Stimulated activated CD4-positive, alpha-beta T cell treated with anti-CD3 and anti-CD28 coated beads, Interleukin-1b, Interleukin-23, amount 100 ng/mL, for 4 hours (primary cell): Measurements from ENCODE around the gene HTR3C.
"Not testable (repeated sequence)": the region's sequence is repeated elsewhere in the genome, so short reads cannot be mapped to it uniquely, and the experiment has no call there.

Source experiments
- DNase-seq, 2 donors: peaks; one replicate each; pipeline ENCODE4 v3.0.0-alpha.2; 2020; ENCODE audit warnings: low read depth in 2 of 2

Gene HTR3C, protein sequence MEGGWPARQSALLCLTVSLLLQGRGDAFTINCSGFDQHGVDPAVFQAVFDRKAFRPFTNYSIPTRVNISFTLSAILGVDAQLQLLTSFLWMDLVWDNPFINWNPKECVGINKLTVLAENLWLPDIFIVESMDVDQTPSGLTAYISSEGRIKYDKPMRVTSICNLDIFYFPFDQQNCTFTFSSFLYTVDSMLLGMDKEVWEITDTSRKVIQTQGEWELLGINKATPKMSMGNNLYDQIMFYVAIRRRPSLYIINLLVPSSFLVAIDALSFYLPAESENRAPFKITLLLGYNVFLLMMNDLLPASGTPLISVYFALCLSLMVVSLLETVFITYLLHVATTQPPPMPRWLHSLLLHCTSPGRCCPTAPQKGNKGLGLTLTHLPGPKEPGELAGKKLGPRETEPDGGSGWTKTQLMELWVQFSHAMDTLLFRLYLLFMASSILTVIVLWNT

DNA sequence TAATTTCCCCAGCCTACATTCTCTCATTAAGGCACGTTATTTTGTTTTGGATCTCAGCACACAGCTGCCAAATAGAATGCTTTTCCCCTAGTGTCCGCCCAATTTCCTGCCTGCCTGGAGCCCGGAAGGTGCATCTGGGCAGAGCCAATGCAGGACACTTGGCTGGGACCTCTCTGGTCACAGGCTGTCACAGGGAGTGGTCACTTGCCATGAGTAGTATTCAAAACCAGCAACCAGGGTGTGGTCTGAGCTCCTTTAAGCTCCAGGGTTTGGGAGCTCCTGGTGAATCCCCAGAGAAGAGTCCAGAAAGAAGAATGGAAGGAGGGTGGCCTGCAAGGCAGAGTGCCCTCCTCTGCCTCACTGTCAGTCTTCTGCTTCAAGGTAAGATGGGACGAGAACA, at the start of gene HTR3C:
TSS of gene HTR3C (plus strand) at position 281 of the 400 bp plus-strand sequence. CDS start at position 315, 34 bp downstream.
- DNase-seq: no peak

DNA sequence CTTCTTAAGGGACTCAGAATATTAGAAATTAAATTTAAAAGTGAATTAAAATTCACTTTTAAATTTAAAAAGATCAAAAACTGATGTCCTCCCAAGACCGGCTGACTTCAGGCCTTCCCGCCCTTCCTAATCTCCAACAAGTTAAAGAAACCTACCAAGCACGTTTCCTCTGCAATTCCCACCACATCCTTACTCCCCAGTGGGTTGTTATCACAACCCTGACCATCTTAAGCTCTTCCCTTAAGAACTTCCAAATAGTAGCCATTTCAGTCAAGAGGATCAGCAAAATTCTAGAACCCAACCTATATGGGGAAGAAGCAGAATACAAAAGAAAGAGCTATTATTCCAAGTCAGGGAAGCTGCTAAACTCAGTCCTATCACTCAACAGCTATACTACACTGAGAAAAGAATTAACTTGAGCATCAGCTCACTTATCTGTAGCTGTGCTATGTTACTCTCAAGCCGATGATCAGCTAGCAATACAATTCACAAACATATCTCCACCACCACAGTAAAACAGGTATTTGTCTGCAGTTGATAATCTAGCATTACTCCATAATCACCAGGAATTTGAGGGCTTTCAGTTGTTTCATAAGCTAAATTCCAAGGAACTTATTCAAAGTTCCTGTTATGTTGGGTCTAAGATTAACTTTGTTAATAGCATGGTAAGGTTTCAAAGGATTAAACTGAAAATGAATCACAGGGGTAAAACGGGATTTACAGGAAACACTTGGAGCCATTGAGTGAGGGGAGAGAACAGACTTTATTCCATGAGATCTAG, 49.5 kb upstream of the HTR3C start:
- DNase-seq: no peak

DNA sequence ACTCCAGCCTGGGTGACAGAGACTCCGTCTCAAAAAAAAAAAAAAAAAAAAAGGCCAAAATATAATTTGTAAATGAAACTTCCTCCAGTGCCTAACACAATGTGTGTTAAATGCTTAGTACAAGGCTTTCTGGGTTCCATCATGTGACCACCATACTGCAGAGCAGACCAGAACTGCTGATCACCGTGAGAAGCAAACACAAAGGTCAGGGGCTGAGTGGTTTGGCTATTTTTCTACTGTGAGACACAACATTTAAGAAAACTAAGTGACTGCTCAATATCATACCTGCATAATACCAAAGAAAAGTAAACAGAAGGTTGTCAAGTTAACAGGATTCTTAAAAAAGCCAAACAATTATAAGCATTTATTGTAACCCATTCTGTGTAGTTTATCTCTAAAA, 48.4 kb upstream of the HTR3C start:
- DNase-seq: no peak

DNA sequence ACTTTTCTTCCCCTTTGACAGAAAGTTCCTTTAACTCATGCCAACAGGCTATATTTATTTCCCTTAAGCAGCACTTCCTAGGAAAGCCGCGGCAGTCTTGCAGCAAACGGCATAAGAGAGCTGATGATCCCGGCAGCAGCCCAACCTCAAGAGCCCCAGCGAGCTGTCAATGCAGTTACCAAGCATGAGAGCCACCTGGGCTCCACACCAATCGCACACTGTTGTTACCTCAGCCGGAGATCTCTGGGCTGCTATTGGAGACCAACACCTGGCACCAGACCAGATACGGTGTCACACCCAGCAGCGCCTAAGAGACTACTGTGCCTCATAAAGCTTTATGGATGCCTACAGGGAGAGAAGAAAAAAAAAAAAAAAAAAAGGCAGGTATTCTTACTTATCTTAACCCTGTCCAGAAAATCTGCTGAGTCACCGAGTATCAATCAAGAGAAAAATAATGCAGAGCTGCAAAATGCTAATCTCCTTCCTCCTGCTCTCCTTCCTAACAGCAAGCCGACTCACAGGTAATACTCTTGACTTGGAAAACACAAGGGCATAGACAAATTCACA, 46.8 kb upstream of the HTR3C start:
- no peak for DNase-seq

DNA sequence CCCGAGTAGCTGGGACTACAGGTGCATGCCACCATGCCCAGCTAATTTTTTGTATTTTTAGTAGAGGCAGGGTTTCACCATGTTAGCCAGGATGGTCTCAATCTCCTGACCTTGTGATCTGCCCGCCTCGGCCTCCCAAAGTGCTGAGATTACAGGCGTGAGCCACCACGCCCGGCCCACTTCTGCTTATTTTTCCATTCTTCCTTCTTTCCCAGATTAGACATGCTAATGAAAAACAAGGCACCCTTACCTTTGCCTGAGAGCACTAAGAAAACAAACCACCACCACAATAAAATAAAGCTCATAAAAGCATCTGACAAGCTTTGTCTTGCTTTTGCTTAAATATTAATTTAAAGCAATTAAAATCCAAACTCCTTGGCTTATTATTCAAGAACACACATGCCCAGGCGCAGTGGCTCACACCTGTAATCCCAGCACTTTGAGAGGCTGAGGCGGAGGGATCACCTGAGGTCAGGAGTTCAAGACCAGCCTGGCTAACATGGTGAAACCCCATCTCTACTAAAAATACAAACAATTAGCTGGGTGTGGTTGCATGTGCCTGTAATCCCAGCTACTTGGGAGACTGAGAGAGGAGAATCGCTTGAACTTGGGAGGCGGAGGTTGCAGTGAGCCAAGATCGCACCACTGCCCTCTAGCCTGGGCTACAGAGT, 45.6 kb upstream of the HTR3C start:
- not testable (repeated sequence) for DNase-seq

- no peak for DNase-seq
These were observed 44.7 kb upstream of the HTR3C start for GRCh38 chr3:184008161-184008560.

DNA sequence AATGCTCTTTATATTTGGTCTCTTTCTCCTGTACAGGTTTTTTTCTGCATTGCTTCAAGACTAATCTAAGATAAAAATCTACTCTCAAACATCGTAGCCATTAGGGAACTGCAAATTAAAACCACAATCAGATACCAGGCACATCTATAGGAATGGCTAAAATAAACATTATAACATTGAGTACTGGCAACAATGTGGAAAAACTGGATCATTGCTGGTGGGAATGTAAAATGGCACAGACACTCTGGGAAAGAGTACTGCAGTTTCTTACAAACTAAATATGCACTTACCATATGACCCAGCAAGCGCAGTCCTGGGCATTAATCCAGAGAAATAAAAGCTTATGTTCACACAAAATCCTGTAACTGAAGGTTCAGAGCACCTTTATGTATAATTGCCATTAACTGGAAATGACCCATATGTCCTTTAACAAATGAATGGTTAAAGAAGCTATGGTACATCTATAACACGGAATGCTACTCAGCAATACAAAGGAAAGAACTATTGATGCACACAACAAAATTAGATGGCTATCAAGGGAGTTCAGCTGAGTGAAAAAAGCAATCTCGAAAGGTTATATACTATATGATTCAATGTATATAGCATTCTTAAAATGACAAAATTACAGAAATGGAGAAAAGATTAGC, 41.5 kb upstream of the HTR3C start:
- no peak for DNase-seq

- DNase-seq: no peak
These were observed 40.6 kb upstream of the HTR3C start for GRCh38 chr3:184011937-184012889.

GRCh38 chr3:184015381-184016019, 37.3 kb upstream of the HTR3C start:
- no peak for DNase-seq

GRCh38 chr3:184016169-184016570, 36.7 kb upstream of the HTR3C start:
- DNase-seq: no peak

DNA sequence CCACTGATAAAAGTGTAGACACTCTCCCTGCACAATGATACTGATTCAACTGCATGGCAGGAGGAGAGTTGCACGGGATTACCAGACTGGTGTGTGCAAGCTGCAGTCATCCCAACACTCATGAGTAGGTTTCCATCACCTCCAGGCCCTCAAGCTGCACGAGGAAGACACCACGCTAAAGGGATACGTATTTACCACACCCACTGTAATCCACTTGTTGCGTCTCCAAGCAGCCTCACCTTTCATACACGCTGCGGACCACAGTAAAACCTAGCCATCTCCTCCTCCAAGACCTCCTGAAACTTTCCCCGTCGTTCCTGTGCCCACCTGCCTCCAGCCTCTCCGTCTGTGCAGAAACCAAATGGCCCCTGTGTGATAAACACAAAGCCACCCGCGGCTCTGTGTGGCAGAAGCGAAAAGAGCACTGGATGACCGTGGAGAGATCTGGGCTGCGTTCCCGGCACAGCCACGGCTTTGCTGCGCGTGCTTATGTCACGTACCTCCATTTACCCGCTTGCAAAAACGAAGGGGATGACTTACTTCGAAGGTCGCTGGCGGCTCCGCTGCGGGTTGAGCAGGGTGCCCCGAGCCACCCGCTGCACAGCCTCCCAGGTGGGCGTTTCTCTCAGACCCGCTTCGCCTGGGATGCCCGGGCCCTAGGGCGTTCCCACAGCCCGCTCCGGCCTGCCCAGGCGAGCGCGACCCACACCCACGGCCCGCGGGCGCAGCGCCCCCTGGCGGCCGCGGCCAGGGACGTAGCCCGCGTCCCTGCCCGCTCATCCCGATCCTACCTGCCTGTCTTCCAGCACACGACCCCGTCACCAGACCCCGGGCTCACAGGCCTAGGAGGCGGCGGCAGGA, 35.8 kb upstream of the HTR3C start:
- peak; percentile 28 to 55 for DNase-seq

DNA sequence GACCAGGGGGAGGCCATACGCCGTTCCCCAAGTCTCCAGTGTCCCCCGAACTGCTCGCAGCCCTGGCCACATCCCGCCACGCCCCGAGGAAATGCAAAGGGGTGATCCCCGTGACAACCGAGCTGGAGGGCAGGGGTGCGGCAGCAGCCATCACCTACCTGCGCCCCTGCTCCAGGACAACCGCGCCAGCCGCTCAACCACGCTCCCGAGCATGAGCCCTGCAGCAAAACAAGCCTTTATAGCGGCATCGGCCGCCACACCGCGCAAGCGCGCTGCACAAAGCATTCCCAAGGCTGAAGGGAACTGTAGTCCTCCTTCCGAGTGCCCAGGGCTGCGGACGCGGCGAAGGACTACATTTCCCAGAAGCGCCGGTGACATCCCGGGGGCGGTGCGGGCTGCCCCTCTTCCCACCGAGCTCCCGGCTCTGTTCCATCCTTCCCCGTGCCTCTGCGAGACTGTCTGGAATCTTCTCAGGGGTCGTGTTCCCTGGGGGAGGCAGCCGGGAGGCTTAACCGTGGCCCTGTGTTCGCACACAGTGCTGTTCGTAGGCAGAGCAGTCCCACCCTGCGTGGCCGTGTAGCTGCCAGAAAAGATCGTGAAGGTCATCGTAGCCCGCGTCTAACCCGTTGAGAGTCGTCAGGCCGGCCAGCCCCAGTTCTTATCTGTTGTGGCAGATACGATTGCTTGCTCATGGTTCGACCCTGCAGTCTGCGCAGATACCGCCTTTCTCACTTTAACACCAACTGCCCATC, 35.0 kb upstream of the HTR3C start, which contains the start of gene ABCC5:
TSS of gene ABCC5 (minus strand) at position 213 of the 752 bp plus-strand sequence. CDS start 3,492 bp downstream, outside the sequence.
- DNase-seq: peak; percentile 73 to 78

DNA sequence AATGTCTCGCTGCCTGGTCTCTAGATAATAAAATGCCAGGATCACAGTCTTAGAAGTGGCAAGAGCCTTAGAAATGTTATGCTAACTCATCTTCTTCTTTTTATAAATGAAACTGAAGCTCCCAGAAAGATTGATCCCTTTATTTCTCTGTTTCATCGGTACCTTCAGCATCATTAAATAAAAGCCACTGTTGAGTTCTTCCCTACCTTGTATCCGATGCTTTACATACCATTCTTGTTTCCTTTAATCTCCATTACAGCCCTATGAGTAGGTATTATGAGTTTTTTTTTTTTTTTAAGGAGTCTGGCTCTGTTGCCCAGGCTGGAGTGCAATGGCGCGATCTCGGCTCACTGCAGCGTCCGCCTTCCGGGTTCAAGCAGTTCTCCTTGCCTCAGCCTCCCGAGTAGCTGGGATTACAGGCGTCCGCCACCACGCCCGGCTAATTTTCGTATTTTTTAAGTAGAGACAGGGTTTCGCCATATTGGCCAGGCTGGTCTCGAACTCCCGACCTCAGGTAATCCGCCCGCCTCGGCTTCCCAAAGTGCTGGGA, 34.3 kb upstream of the HTR3C start:
- no peak for DNase-seq

- no peak for DNase-seq
These were observed 30.5 kb upstream of the HTR3C start for GRCh38 chr3:184022323-184022722.

DNA sequence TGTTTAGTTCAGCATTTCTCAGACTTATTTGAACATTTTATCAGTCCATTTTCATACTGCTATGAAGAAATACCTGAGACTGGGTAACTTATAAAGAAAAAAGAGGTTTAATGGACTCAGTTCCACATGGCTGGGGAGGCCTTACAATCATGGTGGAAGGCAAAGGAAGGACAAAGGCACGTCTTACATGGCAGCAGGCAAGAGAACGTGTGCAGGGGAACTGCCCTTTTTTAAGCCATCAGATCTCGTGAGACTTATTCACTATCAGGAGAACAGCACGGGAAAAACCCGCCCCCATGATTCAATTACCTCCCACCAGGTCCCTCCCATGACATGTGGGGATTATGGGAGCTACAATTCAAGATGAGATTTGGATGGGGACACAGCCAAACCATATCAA, 27.6 kb upstream of the HTR3C start:
- not testable (repeated sequence) for DNase-seq

DNA sequence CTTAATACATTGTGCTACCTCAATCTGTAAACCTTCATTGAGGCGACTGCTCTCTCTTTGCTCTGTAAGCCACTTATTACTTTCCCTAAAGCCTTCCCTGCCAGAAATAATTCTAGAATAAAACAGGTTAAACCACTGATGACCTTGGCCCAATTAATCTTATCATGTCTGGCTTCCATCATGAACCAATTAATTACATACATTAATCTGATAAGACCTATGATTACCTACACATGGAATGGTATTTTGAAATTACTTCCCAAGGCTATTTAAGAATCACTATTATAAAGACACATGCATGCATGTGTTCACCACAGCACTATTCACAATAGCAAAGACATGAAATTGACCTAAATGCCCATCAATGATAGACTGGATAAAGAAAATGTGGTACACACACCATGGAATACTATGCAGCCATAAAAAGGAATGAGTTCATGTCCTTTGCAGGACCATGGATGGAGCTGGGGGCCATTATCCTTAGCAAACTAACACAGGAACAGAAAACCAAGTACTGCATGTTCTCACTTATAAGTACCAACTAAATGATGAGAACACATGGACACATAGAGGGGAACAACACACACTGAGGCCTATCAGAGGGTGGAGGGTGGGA, 24.5 kb upstream of the HTR3C start:
- not testable (repeated sequence) for DNase-seq

DNA sequence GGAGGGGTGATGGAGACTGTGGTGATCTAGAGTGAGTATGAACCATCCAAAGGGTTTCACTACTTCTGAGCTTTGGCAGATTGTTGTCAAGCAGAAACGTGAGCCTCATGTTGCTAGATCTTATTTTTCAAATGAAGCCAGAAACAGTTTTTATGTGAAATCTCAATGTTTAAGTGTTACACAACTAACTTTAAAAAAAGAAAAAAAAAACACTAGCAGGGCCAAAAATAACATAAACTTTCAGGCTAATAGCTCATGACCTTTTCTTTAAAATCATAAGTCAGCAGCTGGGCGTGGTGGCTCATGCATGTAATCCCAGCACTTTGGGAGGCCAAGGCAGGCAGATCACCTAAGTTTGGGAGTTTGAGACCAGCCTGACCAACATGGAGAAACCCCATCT, 23.4 kb upstream of the HTR3C start:
- no peak for DNase-seq
